DMS153 treated with DMSO at 0.1 percent for 48 hours (cell line): Measurements from ENCODE around the gene RANBP1.

Source experiments
- DNase-seq: peaks from one replicate; lab custom pipeline; 2025; ENCODE audit not compliant: unreplicated experiment; lab: John Stamatoyannopoulos, UW

Gene RANBP1

DNA sequence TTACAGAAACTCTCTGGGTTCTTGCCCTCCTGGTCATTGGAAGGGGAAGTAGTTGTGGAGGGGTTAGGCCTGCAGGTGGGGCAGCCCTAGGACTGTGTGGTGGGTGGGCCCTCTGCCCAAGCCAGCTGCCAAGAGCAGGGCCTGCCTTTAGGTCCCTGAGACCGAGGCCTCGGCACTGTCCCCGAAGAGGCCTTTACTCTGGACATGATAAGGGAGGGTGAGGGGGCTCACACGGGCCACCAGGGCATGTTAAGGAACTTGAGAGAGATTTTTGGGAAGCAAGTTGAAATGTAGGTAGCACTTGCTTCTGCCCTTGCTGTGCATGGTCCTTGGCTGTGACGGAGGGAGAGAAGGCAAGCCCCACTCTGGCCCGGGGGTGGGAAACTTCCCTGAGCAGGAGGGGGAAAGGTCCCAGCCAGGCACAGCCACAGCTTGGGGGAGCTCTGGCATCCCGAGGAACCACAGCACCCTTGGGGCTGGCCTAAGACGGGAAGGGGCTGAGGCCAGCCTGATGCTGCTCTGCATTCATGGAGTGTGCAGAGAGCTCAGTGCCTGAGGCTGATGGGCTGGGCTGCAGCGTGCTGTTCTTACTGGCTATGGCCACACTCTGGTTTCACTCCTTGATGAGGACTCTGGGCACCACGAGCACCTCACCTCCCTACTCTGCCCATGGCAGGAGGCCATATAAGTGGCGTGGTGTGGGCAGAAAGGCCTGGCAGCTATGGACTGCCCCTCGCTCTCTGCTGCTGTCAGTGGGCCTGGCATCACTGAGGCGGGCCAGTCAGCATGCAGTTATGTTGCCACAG lies 7.8 kb upstream of the RANBP1 start:
- no peak for DNase-seq

DNA sequence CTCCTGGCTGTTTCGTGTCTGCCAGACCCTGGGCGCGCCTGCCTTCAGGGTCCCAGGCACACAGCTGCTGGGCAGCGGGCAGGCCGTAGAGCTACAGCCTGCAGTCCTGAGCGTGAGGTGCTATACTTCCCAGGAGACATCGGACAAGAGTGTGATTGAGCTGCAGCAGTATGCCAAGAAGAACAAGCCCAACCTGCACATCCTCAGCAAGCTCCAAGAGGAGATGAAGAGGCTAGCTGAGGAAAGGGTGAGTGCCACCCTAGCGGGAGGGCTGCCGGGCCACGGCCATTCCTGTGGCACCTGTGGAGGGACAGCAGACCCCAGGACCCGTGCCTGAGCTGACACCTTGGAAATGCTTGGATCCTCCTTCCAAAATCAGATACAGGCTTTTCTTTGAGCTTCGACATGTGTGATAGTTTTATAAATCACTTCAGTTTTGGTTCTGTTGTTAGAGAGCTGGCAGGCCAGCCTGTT lies 7.1 kb upstream of the RANBP1 start:
- no peak for DNase-seq

DNA sequence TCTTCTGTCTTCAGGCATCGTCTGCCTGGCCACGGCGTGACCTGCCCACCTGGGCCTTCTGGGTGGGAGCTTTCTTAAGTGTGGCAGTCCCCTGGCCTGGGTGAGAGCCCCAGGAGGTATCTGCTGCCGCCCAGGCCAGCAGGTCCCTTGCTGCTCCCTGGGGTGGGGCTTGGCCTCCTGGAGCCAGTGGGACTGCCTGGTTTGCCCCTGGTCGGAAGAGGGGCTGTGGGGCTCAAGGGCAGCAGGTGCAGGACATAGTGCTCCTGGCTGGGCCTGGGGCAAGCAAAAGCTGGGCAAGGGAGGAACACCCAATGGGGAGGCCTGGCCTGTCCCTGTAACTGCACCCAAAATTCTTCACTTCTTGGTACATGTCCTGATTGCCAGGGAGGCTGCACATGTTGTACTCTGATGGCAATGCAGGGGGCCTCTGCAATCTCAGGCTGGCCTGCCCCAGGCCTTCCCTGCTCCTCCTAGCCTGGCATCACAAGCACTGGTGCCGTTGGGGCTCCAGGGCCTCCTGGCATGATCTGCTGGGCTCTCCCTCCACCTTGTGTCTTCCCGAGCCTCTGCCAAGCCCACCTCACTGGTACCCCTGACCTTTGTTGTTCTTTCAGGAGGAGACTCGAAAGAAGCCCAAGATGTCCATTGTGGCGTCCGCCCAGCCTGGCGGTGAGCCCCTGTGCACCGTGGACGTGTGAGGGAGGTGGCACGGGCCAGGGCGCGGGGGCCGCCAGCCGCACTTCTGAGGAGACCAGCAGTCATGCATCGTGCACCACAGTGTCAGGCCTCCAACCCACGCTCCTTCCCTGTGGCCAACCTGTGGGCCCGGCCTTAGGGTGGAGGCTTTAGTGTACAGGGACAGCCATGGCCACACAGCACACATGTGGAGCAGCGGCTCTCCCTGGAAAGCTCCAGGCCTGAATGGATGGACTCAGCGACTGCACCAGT lies 6.2 kb upstream of the RANBP1 start:
- no peak for DNase-seq

DNA sequence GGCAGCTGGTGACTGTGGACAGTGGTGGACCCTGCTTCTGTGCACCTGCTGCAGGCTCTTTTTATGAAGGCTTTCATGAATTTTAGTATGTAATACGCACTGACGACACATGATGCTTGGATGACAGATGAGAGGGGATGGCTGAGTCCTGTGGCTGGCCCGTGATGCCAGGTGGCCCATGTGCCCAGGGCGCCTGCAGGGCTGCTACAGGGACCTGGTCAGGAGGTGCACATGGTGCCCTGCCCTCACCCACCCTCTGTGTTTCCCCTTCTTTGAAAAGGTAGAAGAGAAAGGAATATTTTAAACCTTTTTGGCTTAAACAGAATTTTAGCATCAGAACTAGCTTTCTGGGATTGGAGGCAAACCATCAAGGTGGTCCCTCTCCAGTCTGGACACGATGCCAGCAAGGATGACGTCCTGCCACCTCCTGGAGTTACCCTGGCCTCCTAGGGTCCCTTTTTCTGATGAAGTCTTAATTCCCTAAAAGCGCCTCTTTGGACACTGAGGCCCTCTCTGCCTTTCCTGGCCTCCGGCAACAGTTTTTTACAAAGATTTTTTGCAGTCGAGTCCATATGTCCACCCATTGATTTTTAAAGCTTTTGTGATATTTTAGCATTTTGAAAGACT lies 5.4 kb upstream of the RANBP1 start:
- no peak for DNase-seq

DNA sequence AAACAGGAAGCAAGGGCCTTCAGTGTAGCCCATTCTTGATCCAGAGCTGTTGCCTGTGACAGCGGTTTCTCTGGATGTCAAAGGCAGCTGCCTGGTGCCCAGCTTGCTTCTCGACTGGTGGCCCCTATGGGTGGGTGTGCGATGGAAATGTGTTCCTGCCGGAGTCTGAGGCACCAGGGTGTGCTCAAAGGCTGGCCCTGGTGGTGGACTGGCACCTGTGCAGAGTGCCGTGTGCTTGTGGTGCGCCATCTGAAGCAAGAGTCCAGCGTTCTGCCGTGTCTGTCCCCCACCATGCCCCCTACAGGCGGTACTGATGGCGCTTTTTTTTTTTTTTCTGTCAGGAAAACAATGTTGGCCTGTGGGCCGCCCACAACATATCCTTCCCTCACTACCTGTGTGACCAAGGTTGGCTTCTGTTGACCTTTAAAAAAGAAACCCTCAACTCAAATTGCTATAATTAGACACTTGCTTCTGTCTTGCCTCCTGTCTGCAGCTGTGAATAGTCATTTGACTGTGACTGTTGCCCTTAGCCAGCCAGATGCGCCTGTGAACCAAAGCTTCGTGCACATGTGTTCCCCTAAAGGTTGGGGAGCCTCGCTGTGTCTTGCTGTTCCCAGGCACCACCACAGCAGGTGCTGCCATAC lies 4.7 kb upstream of the RANBP1 start:
- no peak for DNase-seq

DNA sequence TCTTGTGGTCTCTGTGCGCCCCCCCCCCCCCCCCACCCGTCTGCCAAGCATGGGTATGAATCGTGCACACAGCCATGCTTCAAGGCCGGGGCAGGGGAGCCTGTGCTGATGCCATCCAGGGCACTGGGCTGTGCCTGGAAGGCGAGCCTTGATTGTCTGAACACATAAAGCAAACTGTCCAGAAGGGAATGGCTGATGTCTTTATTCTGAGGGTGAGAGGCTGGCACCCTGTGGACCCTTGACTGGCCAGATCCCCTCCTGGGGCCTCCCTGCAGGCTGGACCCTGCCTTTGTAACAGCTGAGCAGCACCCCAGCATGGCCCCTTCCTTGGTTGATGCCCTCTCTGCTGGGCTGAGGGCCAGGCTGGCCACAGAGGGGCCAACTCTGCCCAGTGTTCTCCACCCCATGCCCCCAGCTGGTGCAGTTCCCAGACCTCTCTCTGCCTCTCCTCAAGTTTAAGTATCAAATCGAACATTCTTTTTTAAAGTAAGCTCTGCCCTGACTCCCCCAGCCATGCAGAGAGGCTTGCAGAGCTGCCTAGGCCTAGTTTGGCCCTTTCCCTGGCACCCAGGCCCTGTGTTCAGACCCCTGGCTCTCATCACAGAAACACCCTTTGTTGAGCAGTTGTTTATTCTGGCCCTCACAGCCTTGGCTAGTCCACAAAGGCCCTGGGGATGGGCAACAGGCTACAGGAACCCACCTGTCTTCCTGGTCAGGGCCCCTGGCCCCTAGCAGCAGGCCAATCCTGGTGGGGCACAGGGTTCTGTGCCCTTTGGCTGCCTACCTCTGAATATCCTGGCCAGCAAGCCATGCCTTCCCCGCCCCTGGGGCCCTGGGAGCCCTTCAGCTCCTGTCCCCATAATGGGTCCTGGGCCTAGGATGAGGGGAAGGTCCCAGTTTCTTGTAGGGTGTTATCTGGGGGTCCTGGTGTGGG lies 3.9 kb upstream of the RANBP1 start:
- no peak for DNase-seq

DNA sequence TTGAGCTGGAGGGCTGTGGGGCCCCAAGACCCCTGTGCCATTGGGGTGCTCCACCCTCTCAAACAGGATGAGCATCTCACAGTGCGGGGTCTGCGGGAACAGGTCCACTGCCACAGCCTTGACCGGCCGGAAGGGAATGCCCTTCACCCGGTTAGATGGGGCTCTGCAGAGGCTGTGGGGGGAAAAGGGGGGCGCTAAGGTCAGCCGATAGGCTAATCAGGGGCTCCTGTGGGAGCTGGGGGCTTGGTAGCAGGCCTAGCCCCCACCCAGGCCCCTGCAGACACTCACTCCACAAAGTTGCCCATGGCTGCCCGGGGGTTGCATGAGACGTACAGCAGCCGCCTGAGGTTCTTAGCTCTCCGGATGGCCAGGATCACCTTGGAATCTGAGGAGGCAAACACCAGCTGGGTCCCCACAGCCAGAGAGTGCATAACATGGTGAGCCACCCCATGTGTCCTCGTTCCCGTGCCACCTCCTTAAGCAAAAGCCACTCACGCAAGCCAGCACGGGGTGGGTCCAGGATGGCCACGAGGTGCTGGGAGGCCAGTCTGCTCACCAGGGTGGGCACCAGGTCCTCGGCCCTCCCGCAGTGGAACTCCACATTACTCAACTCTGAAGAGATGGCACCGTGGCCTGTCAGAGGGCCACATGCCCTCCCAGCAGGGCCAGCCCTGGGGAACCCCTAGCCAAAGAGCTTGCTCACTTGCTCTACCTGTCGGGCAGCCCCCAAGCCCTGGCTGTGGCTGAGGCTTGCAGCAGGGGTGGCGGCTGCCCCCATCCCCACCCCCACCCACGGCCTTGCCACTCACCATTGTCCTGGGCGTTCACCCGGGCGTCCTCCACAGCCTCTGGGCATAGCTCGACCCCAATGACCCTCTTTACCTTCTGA lies 3.0 kb upstream of the RANBP1 start:
- no peak for DNase-seq

DNA sequence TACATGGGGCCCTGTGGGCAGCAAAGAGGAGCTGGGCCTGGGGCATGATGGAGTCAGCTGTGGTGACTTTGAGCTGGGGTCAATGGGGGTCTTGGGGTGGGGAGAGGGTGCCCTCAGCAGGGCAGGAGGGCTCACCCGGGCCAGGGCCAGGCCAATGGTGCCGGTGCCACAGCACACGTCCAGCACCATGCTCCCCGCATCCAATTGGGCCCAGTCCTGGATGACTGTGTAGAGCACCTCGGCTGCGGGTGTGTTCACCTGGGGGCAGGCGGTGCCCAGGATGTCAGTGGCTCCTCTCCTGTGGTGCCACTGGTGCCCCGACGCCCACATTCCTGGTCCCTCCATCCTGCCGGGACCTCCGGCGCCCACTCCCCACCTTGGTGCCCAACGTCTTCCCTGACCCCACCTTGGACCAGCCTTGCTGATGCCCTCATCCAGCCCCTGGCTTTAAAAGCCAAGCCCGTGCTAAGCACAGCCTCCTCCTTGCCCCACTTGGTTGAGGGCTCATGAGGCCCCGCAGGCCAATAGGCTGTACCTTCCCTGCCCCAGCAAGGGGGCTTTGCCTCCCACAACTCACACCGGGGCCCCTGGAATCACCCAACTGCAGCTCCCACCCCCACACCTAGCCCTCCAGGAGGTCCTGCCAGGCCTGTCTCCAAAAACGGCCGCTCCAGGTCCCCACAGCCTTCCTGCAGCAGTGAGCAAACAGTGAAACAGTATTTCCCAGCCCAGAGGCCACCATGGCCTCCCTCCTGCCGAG lies 2.2 kb upstream of the RANBP1 start:
- no peak for DNase-seq

DNA sequence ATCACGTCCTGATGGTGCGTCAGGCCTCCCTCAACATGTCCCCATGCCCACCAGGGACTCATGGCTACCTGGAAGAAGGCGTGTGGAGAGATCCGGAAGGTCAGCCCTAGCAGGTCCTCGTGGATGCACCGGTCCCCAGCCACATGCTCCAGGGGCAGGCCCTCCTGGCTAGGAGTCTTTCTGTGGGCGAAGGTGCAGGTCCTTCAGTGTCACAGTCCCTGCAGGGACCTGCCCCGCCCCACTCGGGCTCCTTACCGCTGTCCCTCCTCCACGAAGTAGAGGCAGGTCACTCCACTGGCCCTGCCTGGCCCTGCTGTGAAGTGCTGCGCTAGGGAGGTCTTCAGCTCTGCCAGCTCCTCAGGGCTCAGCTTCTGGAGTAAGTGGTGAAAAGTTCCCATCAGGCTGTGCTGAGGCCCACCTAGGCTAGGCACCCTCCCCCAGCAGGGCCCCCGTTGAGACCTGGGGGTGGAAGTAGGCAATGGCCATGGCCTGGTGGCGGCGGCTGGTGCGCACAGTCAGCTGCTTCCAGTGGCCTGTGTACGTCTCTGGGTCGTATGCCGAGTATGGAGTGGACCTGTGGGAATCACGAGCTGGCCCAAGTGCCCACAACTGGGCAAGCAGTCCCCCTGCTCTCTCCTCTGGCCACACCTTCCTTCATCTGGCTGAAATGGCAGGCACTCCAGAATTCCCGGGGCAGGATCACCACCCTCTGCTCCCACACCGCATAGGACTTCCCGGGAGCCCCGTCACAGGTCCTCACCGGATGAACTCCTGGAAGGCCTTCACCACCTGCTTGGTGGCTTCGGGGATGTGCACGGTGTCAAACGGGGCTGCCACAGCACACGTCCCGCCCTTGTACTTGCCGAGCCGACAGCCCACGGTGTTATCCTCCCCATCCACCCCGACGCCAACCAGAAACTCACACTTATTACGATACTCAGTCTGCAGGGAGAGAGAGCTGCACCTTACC lies 1.1 kb upstream of the RANBP1 start:
- no peak for DNase-seq

DNA sequence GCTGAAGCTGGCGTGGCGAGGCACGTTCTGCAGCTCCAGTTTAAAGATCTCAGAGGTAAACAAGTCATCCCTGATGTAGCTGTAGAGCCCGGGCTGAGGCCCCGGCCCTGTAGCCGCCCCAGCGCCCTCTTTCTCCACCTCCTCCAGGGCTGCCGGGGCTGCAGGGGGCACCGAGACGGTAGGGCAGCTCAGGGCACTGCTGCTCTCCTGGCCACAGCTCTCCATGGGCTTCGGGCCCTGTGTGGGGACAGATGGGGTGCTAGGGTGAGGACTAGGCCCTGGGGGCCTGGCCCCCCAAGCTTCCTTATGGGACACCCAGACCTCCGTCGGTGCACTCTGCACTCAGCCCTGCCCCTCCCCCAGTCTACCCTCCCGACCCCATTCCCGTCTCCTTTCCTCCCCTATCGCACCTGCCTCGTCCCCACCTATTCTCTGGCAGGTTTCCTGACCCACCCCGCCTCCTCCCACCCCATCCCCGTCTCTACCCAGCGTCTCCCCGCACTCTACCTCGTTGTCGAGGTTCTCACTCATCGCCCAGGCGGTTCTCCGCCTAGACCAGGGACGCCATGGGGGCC lies 559 bp downstream of the RANBP1 start:
- no peak for DNase-seq

DNA sequence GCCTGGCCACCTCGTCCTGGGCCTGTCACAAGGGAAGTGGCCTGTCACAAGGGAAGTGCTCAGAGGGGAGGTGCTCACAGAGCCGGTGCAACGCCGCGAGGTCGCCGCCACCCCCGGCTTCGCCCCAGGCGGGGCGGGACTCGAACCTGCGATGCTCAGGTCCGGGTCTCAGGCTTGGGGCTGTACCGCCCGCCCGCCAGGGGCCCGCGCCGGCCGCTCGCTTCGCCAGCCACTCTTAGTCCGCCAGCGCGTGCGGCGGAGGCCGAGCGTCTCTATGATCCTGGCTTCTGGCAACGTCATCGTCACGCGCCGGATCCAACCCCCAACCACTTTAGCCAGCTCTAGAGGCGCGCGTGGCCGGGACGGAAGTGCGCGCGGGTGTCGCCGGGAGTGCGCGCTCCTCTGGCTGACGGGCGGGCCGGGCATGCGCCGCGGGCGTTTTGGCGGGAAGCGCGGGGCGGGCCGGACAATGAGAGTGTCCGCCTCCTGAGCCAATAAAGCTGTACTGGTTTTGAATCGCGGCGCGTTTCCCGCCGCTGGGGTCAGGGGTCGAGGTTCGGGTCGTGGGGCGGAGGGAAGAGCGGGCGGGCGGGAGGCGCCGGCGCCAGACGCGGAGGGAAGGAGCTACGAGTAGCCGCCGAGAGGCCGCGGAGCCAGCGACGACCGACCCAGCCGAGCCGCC lies 1.2 kb downstream of the RANBP1 start, which contains the start of gene TRMT2A:
TRMT2A (minus strand) TSS at position 276 of the 682 bp plus-strand sequence. CDS start 320 bp downstream, outside the sequence.
- peak; percentile 95 for DNase-seq

DNA sequence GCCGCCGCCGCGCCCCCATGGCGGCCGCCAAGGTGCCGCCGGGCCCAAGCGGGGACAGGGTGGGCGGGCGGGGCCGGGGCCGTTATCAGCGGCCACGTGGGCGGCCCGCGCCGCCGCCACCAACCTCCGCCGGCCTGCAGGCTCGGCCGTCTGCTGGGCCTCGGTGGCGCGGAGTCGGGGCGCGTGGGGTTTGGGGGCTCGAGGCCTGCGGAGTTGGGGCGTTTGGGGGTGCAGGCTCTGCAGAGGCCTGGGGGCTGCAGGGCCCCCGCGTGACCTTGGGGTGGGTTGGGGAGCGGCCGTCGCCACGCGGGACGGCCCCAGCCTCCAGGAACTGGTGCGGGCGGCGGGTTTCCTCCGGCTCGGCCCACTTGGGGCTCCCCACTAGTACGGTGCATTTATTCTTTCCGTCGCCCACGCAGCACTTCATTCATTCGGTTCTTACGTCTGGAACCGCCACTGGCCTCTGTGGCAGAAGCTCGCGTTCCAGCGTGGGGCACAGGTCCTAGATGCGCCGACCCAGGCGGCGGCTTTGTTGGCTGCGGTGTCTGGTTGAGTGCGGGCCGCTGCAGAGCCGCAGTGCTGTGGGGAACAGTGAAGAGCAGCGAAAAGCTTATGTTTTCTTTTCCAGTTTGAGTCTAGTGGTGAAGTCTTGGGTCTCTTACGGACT lies 1.9 kb downstream of the RANBP1 start:
- DNase-seq, result peak; percentile 41

DNA sequence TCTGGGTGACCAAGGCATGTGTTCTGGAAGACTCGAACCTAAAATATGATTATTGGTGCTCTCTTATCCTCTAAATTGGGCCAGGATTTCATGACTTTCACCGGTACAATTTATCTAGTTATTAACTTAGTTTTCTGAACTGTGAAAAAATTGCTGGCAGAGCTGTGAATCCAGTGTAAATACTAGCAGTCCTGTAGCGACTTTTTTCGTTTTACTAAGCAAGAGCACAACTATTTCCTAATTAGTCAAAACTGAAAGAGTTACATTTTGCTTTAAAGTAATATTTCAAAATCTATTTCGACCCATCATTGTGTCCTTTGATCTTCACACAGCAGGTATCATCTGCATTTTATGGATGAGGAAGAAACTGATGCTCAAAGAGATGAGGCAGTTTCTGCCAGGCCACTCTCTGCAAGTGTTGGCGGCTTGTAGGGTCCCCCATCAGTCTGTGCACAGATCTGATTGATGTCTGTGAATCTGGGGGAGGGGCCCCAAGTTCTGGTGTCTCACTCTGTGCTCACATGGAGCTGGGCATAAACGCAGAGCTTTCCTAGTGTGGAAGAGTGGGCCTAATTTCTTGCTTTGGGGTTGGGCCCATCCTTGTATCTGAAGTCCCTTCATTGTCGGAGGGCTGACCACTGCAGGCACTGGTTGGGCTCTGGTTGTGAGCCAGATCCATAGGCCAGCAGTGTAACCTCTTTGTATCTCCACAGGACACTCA lies 2.6 kb downstream of the RANBP1 start:
- DNase-seq, result no peak

DNA sequence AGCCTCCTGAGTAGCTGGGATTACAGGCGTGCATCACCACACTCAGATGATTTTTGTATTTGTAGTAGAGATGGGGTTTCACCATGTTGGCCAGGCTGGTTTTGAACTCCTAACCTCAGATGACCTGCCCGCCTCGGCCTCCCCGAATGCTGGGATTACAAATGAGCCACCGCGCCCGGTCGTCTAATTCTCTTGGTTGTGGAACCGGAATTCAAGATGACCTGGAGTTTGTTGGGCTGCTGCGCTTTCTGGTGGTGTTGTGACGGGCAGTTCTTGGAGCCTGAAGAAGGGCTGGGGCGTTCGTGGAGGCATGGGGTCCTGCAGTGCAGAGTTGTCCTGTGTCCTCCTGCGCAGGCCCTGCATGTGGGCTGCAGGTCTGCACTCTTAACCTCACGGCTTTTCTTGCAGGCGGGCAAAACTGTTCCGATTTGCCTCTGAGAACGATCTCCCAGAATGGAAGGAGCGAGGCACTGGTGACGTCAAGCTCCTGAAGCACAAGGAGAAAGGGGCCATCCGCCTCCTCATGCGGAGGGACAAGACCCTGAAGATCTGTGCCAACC lies 6.0 kb downstream of the RANBP1 start:
- DNase-seq, result no peak
